RWPE1 (cell line): ENCODE measurements around the gene RIC1.
"Not testable (repeated sequence)": the region's sequence is repeated elsewhere in the genome, so short reads cannot be mapped to it uniquely, and the experiment has no call there.

Experiments
- CTCF ChIA-PET: fragments of 350-600 bp; sonication (Branson Sonifier 250); formaldehyde crosslinking; extraction: SDS; loops from one replicate; lab custom pipeline; 2021; lab: Yijun Ruan, JAX
- POLR2A ChIA-PET: fragments of 400-600 bp; formaldehyde crosslinking; extraction: SDS; loops from one replicate; lab custom pipeline; 2020; ENCODE audit warnings: antibody characterized with exemption; ENCODE audit not compliant: low non-redundant PET; lab: Yijun Ruan, JAX
- DNase-seq: peaks from one replicate; pipeline ENCODE4 v3.0.0; 2012; ENCODE audit warnings: low spot score
- H3K27ac ChIP-seq: fragments of 450-650 bp; 2 replicates; pipeline ENCODE4 v1.5.1; 2017
- TF ChIP-seq, protein P1 (sequence below): fragments of 450-650 bp; conservative IDR thresholded peaks from 2 replicates; pipeline ENCODE4 v1.5.1; 2017; ENCODE audit warnings: low read depth, mild to moderate bottlenecking

RIC1 gene, protein sequence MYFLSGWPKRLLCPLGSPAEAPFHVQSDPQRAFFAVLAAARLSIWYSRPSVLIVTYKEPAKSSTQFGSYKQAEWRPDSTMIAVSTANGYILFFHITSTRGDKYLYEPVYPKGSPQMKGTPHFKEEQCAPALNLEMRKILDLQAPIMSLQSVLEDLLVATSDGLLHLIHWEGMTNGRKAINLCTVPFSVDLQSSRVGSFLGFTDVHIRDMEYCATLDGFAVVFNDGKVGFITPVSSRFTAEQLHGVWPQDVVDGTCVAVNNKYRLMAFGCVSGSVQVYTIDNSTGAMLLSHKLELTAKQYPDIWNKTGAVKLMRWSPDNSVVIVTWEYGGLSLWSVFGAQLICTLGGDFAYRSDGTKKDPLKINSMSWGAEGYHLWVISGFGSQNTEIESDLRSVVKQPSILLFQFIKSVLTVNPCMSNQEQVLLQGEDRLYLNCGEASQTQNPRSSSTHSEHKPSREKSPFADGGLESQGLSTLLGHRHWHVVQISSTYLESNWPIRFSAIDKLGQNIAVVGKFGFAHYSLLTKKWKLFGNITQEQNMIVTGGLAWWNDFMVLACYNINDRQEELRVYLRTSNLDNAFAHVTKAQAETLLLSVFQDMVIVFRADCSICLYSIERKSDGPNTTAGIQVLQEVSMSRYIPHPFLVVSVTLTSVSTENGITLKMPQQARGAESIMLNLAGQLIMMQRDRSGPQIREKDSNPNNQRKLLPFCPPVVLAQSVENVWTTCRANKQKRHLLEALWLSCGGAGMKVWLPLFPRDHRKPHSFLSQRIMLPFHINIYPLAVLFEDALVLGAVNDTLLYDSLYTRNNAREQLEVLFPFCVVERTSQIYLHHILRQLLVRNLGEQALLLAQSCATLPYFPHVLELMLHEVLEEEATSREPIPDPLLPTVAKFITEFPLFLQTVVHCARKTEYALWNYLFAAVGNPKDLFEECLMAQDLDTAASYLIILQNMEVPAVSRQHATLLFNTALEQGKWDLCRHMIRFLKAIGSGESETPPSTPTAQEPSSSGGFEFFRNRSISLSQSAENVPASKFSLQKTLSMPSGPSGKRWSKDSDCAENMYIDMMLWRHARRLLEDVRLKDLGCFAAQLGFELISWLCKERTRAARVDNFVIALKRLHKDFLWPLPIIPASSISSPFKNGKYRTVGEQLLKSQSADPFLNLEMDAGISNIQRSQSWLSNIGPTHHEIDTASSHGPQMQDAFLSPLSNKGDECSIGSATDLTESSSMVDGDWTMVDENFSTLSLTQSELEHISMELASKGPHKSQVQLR (N-terminal part only)

DNA sequence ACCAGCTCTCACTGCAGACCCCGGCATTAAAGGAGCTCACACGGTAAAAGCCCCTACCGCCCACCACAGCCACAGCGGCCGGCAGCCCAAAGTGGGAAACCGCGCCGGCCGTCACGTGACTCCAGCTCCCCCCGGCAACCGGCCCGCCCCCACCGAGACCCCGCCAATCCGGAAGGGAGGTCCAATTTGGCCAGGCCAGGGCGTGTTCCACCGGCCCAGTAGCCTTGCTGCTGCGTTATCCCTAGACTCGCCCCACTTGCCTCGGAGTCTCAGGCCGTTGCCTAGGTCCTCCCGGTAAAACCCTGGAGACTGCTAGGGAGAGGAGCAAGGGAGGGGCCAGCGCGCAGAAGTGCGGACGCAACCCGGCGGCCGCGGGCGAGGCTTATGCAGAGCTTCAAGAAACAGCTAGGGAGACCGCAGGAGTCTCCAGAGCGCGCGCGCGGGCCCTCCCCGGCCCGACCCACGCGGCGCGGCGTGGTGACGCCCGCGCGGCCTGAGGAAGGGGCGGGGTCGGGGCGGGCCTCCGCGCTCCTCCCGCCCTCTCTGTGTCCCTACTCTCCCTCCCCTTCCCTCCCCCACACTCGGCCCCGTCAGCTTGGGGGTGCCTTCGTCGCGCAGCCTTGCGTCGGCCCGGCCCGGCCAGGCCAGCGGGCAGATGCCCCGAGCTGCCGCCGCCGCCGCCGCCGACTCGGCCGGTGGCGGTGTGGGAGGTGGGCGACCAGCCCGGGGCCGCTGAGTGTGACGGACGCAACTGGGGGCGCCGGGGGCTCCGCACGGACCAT, at the start of gene RIC1:
Gene RIC1 (plus strand): TSS at position 578 of the 782 bp plus-strand sequence. CDS start 203 bp downstream, at position 781.
- ChIA-PET POLR2A (interaction anchor here (0.5 kb wide), 1 partner anchor 166 kb away, joined by 4 read pairs; no protein-coding TSS in a partner anchor), CTCF (no interaction called here)
- DNase-seq = peak; percentile 75
- peak within 1 kb of the TSS; percentile 96 for H3K27ac ChIP-seq
- TF ChIP-seq, protein P1, sequence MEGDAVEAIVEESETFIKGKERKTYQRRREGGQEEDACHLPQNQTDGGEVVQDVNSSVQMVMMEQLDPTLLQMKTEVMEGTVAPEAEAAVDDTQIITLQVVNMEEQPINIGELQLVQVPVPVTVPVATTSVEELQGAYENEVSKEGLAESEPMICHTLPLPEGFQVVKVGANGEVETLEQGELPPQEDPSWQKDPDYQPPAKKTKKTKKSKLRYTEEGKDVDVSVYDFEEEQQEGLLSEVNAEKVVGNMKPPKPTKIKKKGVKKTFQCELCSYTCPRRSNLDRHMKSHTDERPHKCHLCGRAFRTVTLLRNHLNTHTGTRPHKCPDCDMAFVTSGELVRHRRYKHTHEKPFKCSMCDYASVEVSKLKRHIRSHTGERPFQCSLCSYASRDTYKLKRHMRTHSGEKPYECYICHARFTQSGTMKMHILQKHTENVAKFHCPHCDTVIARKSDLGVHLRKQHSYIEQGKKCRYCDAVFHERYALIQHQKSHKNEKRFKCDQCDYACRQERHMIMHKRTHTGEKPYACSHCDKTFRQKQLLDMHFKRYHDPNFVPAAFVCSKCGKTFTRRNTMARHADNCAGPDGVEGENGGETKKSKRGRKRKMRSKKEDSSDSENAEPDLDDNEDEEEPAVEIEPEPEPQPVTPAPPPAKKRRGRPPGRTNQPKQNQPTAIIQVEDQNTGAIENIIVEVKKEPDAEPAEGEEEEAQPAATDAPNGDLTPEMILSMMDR = no peak

DNA sequence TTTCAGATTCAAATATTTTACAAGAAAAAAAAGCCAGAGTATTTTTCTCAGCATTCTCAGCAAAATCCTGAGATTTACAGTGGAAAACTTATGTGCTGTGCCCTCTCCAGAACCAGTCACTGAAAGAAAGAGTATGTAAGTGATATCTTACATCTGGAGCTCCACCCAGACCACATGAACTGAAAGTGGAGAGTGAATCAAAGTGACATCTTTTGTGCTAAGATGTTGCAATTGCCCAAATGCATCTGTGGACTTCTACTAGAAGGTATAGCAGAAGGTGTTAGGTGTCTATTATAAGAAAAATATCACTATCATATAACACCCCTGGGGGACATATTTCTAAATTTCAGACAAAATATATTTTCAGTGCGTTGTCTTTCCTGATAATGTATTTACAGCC, 49.0 kb upstream of the RIC1 start:
- TF ChIP-seq, protein P1 = no peak
- ChIA-PET CTCF (interaction anchor here (0.6 kb wide), 1 partner anchor 821 kb away, joined by 7 read pairs; no protein-coding TSS in a partner anchor), POLR2A (no interaction called here)
- DNase-seq = no peak
- H3K27ac ChIP-seq = no peak overlapping the region

DNA sequence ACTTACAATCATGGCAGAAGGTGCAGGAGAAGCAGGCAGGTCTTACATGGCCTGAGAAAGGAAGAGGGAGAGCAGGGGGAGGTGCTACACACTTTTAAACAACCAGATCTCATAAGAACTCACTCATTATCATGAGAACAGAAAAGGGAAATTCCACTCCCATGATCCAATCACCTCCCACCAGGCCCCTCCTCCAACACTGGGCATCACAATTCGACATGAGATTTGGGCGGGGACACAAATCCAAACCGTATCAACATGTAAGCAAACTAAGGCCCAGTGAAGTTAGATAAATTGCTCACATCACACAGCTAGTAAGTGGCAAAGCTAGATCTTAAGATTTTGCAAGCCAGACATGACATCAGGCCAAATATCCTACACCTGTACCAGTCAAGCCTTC, 48.3 kb upstream of the RIC1 start:
- POLR2A ChIA-PET = no interaction called here
- DNase-seq = no peak
- H3K27ac ChIP-seq = no peak overlapping the region
- TF ChIP-seq, protein P1 = no peak
- CTCF ChIA-PET = no interaction called here

DNA sequence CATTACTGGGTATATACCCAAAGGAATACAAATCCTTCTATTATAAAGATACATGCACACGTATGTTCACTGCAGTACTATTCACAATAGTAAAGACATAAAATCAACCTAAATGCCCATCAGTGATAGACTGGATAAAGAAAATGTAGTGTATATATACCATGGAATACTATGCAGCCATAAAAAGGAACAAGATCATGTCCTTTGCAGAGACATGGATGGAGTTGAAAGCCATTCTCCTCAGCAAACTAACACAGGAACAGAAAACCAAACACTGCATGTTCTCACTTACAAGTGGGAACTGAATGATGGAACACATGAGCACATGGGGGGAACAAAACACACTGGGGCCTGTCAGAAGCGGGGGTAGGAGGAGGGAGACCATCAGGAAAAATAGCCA, 47.2 kb upstream of the RIC1 start:
- DNase-seq, CTCF ChIA-PET, H3K27ac ChIP-seq, POLR2A ChIA-PET: not testable (repeated sequence)

DNA sequence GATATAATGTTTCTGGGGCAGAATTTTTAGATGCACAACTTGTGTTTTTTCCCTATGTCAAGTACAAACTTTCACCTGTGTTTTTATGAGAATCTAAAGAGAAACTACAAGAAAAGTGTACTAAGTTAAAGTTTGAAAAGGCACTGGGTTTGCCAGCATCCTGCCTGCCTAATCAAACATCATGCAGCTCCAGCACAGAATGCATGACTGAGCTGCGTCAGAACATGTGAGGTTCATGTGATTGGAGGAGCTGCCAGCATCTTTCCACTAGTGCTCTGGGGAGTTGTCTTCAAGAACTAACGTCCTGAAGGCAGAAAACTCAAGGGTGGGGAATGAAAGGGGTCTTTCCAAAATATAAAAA, 46.1 kb upstream of the RIC1 start:
- TF ChIP-seq, protein P1 = no peak
- ChIA-PET POLR2A (no interaction called here), CTCF (interaction anchor here (0.6 kb wide), 1 partner anchor 64 kb away, joined by 3 read pairs; no protein-coding TSS in a partner anchor)
- H3K27ac ChIP-seq = no peak overlapping the region
- no peak for DNase-seq

DNA sequence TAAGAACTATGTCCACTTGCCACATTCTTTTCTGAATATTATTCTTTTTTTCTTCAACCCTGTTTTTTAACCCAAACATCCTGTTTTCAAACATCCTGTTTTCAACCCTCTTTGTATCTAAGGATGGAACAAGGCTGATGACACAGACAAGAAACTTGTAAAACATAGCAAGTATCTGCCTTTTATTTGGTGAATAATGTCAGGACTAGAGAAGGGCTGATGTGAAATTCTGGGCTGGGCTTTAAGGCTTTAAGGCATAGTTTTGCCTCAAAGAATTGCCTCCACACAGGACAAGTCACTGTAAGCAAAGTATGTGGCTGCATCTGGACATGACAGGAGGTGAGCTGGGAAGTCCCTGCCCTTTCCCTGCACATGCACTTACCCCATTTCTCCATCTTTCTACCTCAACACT, 42.5 kb upstream of the RIC1 start:
- TF ChIP-seq, protein P1 = no peak
- POLR2A ChIA-PET = no interaction called here
- CTCF ChIA-PET = no interaction called here
- no peak for DNase-seq
- H3K27ac ChIP-seq = no peak overlapping the region
